WTC11 (cell line): ENCODE data around the gene SSU72. TPM values are rescaled to one million over a fixed set of nuclear protein-coding genes. Genes with fewer than 3 reads are reported as not detected.

Source experiments
- ATAC-seq: fragments of 200-7000 bp; cut with Tn5 transposase; 2 replicates; pipeline ENCODE4 v1.10.0; 2021; ENCODE audit warnings: mild to moderate bottlenecking, moderate library complexity
- CTCF ChIA-PET: fragments of 300-600 bp; sonication (Branson Sonifier 250); formaldehyde crosslinking; loops from one replicate; lab custom pipeline; 2021; ENCODE audit warnings: antibody characterized with exemption; lab: Charles Lee
- POLR2A ChIA-PET: fragments of 350-600 bp; sonication (Branson Sonifier 250); formaldehyde crosslinking; loops from one replicate; lab custom pipeline; 2021; ENCODE audit warnings: antibody characterized with exemption; lab: Charles Lee
- DNase-seq: peaks from one replicate; pipeline ENCODE4 v3.0.0; 2021; ENCODE audit warnings: low spot score
- H3K27ac Mint-ChIP-seq: 2 replicates; pipeline ENCODE4 v1.8.0; 2021; ENCODE audit warnings: mixed read lengths
- H3K27me3 Mint-ChIP-seq: 2 replicates; pipeline ENCODE4 v1.8.0; 2021; ENCODE audit warnings: low read depth, mild to moderate bottlenecking, moderate library complexity, mixed read lengths
- H3K36me3 Mint-ChIP-seq: 2 replicates; pipeline ENCODE4 v1.8.0; 2021; ENCODE audit warnings: mixed read lengths
- H3K4me1 Mint-ChIP-seq: 2 replicates; pipeline ENCODE4 v1.8.0; 2022; ENCODE audit warnings: mixed read lengths
- H3K4me3 Mint-ChIP-seq: 2 replicates; pipeline ENCODE4 v1.8.0; 2021; ENCODE audit warnings: mild to moderate bottlenecking, moderate library complexity, mixed read lengths
- H3K9me3 Mint-ChIP-seq: 2 replicates; pipeline ENCODE4 v1.8.0; 2021; ENCODE audit warnings: mixed read lengths
- ETV6 ChIP-seq: sonication (generic); formaldehyde crosslinking; IDR thresholded peaks from 2 replicates; pipeline ENCODE4 v1.8.1; 2022; ENCODE audit warnings: mild to moderate bottlenecking, missing genetic modification reagents
- GABPB1 ChIP-seq: sonication (generic); formaldehyde crosslinking; IDR thresholded peaks from 2 replicates; pipeline ENCODE4 v1.8.1; 2023; ENCODE audit warnings: mild to moderate bottlenecking, missing genetic modification reagents
- JUN ChIP-seq: sonication (generic); formaldehyde crosslinking; IDR thresholded peaks from 2 replicates; pipeline ENCODE4 v1.8.0; 2023; ENCODE audit warnings: mild to moderate bottlenecking, missing genetic modification reagents
- NR1H2 ChIP-seq: sonication (generic); formaldehyde crosslinking; IDR thresholded peaks from 2 replicates; pipeline ENCODE4 v1.9.0; 2021; ENCODE audit warnings: mild to moderate bottlenecking, moderate library complexity, missing genetic modification reagents
- OVOL2 ChIP-seq: fragments of 250-450 bp; sonication (Bioruptor Pico); IDR thresholded peaks from 2 replicates; pipeline ENCODE4 v1.9.0; 2021; ENCODE audit warnings: mild to moderate bottlenecking, borderline replicate concordance
- PRRX2 ChIP-seq: fragments of 250-450 bp; sonication (Bioruptor Pico); IDR thresholded peaks from 2 replicates; pipeline ENCODE4 v1.8.0; 2021; ENCODE audit warnings: mild to moderate bottlenecking
- ZBTB21 ChIP-seq: sonication (generic); formaldehyde crosslinking; IDR thresholded peaks from 2 replicates; pipeline ENCODE4 v1.8.1; 2023; ENCODE audit warnings: mild to moderate bottlenecking, missing genetic modification reagents, borderline replicate concordance
- ZNF138 ChIP-seq: sonication (generic); formaldehyde crosslinking; conservative IDR thresholded peaks from 2 replicates; pipeline ENCODE4 v1.8.1; 2022; ENCODE audit warnings: mild to moderate bottlenecking, moderate library complexity, missing genetic modification reagents
- total RNA-seq: library from RNA; stranded (reverse); gene quantifications from 3 replicates; pipeline ENCODE4 v1.2.3, GENCODE V29; 2021
- TF ChIP-seq, protein P1 (sequence below): sonication (generic); formaldehyde crosslinking; IDR thresholded peaks from 2 replicates; pipeline ENCODE4 v1.8.1; 2023; ENCODE audit warnings: mild to moderate bottlenecking, missing genetic modification reagents, borderline replicate concordance
- TF ChIP-seq, protein P2 (sequence below): sonication (generic); formaldehyde crosslinking; IDR thresholded peaks from 2 replicates; pipeline ENCODE4 v1.8.0; 2023; ENCODE audit warnings: mild to moderate bottlenecking, missing genetic modification reagents
- TF ChIP-seq, protein P3 (sequence below): sonication (generic); formaldehyde crosslinking; IDR thresholded peaks from 2 replicates; pipeline ENCODE4 v1.8.1; 2023; ENCODE audit warnings: mild to moderate bottlenecking, missing genetic modification reagents, moderate library complexity
- TF ChIP-seq, protein P4 (sequence below): fragments of 250-450 bp; sonication (Bioruptor Pico); IDR thresholded peaks from 2 replicates; pipeline ENCODE4 v1.9.0; 2021; ENCODE audit warnings: mild to moderate bottlenecking, borderline replicate concordance
- TF ChIP-seq, protein P5 (sequence below): sonication (generic); formaldehyde crosslinking; IDR thresholded peaks from 2 replicates; pipeline ENCODE4 v1.8.0; 2022; ENCODE audit warnings: mild to moderate bottlenecking, missing genetic modification reagents

The SSU72 gene
- total RNA-seq, 1 experiment from 2014 or later: 158 TPM

DNA sequence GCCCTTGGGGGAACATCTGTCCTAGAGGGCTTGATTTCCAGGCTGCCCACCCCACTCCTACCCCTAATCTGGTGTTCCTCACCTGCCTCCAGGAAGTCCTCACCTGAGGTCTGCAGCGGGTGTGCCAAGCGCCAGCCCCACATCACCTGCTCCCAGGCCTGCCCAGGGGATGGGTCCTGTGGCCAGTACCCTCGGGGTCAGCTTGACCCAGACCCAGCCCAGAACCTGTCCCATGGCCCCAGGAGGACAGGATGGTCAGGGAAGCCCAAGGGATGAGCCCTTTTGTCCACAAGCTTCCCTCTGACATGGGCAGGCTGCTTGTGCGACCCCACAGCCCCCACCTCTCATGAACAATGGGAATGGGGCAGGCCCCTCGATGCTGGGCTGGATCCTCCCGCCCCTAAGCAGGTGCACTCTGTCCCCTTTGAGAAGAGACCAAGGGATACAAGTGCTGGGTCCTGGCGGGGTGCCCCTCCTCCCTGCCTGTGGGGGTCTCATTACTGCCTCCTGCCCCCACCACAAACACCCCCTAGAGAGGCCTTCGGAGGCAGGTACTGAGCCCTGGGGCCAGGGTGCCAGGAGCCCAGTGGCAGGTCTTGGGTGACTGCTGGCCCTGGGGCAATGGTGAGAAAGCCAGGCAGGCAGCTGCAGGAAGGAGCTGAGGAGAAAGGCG lies 43.9 kb upstream of the SSU72 start:
- Mint-ChIP-seq H3K4me3 (no peak overlapping the region), H3K27me3 (no peaks in the 10 kb centered on the region)
- no peak for ATAC-seq
- POLR2A ChIA-PET: interaction anchor here (1.1 kb wide), 1 partner anchor 12 kb away, joined by 3 read pairs; no protein-coding TSS in a partner anchor
- 0 out of 2 replicates have a peak, but pooled peaks have one; percentile 44 for TF ChIP-seq NR1H2 (CRISPR knock-in tag)
- no peak for TF ChIP-seq ZNF138 (CRISPR knock-in tag)
- TF ChIP-seq, protein P1, sequence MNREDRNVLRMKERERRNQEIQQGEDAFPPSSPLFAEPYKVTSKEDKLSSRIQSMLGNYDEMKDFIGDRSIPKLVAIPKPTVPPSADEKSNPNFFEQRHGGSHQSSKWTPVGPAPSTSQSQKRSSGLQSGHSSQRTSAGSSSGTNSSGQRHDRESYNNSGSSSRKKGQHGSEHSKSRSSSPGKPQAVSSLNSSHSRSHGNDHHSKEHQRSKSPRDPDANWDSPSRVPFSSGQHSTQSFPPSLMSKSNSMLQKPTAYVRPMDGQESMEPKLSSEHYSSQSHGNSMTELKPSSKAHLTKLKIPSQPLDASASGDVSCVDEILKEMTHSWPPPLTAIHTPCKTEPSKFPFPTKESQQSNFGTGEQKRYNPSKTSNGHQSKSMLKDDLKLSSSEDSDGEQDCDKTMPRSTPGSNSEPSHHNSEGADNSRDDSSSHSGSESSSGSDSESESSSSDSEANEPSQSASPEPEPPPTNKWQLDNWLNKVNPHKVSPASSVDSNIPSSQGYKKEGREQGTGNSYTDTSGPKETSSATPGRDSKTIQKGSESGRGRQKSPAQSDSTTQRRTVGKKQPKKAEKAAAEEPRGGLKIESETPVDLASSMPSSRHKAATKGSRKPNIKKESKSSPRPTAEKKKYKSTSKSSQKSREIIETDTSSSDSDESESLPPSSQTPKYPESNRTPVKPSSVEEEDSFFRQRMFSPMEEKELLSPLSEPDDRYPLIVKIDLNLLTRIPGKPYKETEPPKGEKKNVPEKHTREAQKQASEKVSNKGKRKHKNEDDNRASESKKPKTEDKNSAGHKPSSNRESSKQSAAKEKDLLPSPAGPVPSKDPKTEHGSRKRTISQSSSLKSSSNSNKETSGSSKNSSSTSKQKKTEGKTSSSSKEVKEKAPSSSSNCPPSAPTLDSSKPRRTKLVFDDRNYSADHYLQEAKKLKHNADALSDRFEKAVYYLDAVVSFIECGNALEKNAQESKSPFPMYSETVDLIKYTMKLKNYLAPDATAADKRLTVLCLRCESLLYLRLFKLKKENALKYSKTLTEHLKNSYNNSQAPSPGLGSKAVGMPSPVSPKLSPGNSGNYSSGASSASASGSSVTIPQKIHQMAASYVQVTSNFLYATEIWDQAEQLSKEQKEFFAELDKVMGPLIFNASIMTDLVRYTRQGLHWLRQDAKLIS (CRISPR knock-in tag): no peak
- TF ChIP-seq, all 79 proteins: peak for 1
- 0 out of 2 replicates have a peak, but pooled peaks cover 3% of the 10 kb centered on the region for H3K36me3 Mint-ChIP-seq
- CTCF ChIA-PET: interaction anchor here (1.3 to 4.4 kb wide), 2 partner anchors 11 to 22 kb away, joined by 3 to 30 read pairs; no protein-coding TSS in a partner anchor
- no peaks in the 10 kb centered on the region for H3K9me3 Mint-ChIP-seq
- H3K4me1 Mint-ChIP-seq: peaks cover 17% of the 10 kb centered on the region
- no peak overlapping the region for H3K27ac Mint-ChIP-seq
- DNase-seq: no peak

DNA sequence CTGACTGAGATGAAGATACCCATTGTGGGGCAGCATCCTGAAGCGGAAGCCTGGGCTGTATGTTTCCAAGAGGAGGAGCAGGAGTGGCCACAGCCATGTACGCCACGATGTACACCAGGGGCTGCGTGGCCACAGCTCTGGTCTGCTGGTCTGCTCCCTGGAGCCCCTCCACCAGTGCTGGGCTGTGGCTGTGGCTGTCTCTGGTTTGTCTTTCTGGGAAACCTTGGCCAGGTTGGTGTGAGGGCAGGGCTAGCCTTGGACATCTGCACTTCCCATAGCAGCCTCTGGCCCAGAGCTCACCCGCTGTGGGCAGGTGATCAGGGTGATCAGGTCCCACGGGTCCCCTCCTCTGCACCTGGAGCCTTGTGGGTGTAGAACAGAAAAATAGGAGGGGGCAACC lies 43.3 kb upstream of the SSU72 start:
- no peak for ATAC-seq
- POLR2A ChIA-PET: no interaction called here
- Mint-ChIP-seq H3K9me3 (no peaks in the 10 kb centered on the region), H3K4me1 (peaks cover 18% of the 10 kb centered on the region), H3K36me3 (0 out of 2 replicates have a peak, but pooled peaks cover 5% of the 10 kb centered on the region), H3K27ac (no peak overlapping the region), H3K27me3 (no peaks in the 10 kb centered on the region), H3K4me3 (peak overlapping the region; percentile 74; the same call in 1 of the 2 replicates)
- DNase-seq: no peak
- CTCF ChIA-PET: interaction anchor here (4.4 kb wide), 1 partner anchor 11 kb away, joined by 30 read pairs; no protein-coding TSS in a partner anchor
- TF ChIP-seq, protein P2, sequence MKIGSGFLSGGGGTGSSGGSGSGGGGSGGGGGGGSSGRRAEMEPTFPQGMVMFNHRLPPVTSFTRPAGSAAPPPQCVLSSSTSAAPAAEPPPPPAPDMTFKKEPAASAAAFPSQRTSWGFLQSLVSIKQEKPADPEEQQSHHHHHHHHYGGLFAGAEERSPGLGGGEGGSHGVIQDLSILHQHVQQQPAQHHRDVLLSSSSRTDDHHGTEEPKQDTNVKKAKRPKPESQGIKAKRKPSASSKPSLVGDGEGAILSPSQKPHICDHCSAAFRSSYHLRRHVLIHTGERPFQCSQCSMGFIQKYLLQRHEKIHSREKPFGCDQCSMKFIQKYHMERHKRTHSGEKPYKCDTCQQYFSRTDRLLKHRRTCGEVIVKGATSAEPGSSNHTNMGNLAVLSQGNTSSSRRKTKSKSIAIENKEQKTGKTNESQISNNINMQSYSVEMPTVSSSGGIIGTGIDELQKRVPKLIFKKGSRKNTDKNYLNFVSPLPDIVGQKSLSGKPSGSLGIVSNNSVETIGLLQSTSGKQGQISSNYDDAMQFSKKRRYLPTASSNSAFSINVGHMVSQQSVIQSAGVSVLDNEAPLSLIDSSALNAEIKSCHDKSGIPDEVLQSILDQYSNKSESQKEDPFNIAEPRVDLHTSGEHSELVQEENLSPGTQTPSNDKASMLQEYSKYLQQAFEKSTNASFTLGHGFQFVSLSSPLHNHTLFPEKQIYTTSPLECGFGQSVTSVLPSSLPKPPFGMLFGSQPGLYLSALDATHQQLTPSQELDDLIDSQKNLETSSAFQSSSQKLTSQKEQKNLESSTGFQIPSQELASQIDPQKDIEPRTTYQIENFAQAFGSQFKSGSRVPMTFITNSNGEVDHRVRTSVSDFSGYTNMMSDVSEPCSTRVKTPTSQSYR (CRISPR knock-in tag): no peak
- TF ChIP-seq, protein P1 (CRISPR knock-in tag): no peak
- TF ChIP-seq GABPB1 (CRISPR knock-in tag) (no peak), JUN (CRISPR knock-in tag) (no peak), ZNF138 (CRISPR knock-in tag) (no peak), ZBTB21 (no peak), PRRX2 (no peak), OVOL2 (CRISPR knock-in tag) (no peak), ETV6 (CRISPR knock-in tag) (no peak)
- TF ChIP-seq, protein P3, sequence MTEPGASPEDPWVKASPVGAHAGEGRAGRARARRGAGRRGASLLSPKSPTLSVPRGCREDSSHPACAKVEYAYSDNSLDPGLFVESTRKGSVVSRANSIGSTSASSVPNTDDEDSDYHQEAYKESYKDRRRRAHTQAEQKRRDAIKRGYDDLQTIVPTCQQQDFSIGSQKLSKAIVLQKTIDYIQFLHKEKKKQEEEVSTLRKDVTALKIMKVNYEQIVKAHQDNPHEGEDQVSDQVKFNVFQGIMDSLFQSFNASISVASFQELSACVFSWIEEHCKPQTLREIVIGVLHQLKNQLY: no peak
- TF ChIP-seq, protein P4, sequence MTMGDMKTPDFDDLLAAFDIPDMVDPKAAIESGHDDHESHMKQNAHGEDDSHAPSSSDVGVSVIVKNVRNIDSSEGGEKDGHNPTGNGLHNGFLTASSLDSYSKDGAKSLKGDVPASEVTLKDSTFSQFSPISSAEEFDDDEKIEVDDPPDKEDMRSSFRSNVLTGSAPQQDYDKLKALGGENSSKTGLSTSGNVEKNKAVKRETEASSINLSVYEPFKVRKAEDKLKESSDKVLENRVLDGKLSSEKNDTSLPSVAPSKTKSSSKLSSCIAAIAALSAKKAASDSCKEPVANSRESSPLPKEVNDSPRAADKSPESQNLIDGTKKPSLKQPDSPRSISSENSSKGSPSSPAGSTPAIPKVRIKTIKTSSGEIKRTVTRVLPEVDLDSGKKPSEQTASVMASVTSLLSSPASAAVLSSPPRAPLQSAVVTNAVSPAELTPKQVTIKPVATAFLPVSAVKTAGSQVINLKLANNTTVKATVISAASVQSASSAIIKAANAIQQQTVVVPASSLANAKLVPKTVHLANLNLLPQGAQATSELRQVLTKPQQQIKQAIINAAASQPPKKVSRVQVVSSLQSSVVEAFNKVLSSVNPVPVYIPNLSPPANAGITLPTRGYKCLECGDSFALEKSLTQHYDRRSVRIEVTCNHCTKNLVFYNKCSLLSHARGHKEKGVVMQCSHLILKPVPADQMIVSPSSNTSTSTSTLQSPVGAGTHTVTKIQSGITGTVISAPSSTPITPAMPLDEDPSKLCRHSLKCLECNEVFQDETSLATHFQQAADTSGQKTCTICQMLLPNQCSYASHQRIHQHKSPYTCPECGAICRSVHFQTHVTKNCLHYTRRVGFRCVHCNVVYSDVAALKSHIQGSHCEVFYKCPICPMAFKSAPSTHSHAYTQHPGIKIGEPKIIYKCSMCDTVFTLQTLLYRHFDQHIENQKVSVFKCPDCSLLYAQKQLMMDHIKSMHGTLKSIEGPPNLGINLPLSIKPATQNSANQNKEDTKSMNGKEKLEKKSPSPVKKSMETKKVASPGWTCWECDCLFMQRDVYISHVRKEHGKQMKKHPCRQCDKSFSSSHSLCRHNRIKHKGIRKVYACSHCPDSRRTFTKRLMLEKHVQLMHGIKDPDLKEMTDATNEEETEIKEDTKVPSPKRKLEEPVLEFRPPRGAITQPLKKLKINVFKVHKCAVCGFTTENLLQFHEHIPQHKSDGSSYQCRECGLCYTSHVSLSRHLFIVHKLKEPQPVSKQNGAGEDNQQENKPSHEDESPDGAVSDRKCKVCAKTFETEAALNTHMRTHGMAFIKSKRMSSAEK (CRISPR knock-in tag): no peak
- TF ChIP-seq, protein P5, sequence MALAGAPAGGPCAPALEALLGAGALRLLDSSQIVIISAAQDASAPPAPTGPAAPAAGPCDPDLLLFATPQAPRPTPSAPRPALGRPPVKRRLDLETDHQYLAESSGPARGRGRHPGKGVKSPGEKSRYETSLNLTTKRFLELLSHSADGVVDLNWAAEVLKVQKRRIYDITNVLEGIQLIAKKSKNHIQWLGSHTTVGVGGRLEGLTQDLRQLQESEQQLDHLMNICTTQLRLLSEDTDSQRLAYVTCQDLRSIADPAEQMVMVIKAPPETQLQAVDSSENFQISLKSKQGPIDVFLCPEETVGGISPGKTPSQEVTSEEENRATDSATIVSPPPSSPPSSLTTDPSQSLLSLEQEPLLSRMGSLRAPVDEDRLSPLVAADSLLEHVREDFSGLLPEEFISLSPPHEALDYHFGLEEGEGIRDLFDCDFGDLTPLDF (CRISPR knock-in tag): no peak
